Activated naive CD8-positive, alpha-beta T cell treated with anti-CD3 and anti-CD28 coated beads, Interleukin-2, amount 10 ng/mL, durations not matched to agents 7 days and 5 days (primary cell): ENCODE data around the gene RPUSD2. TPM values are rescaled to one million over a fixed set of nuclear protein-coding genes. Genes with fewer than 3 reads are reported as not detected.
A peak's percentile ranks its signal among the peaks of the same experiment; 100 is the strongest.
"Not testable (repeated sequence)": the region's sequence is repeated elsewhere in the genome, so short reads cannot be mapped to it uniquely, and the experiment has no call there.

ENCODE experiments used
- ATAC-seq: fragments of 150-1000 bp; cut with Tn5 transposase; one replicate; pipeline ENCODE4 v1.10.0; 2021; ENCODE audit warnings: low read depth, moderate library complexity
- POLR2A ChIA-PET: fragments of 350-600 bp; sonication (Branson Sonifier 250); formaldehyde crosslinking; loops from one replicate; lab custom pipeline; 2021; ENCODE audit warnings: antibody characterized with exemption; lab: Charles Lee
- DNase-seq: peaks from one replicate; pipeline ENCODE4 v3.0.0; 2021
- H3K27ac Mint-ChIP-seq: one replicate; pipeline ENCODE4 v1.8.0; 2022; ENCODE audit warnings: mild to moderate bottlenecking, mixed read lengths
- H3K27me3 Mint-ChIP-seq: one replicate; pipeline ENCODE4 v1.8.0; 2022; ENCODE audit warnings: mild to moderate bottlenecking, moderate library complexity, mixed read lengths
- H3K36me3 Mint-ChIP-seq: one replicate; pipeline ENCODE4 v1.8.0; 2021; ENCODE audit warnings: mild to moderate bottlenecking, mixed read lengths
- H3K4me1 Mint-ChIP-seq: one replicate; pipeline ENCODE4 v1.8.0; 2021; ENCODE audit warnings: mixed read lengths
- H3K4me3 Mint-ChIP-seq: one replicate; pipeline ENCODE4 v1.8.0; 2022; ENCODE audit warnings: mild to moderate bottlenecking, moderate library complexity, mixed read lengths
- H3K9me3 Mint-ChIP-seq: one replicate; pipeline ENCODE4 v1.8.0; 2021; ENCODE audit warnings: mixed read lengths
- total RNA-seq, 2 experiments: library from RNA; stranded (reverse); gene quantifications; one replicate each; pipeline ENCODE4 v1.2.3, GENCODE V29; 2021

RPUSD2 gene
- total RNA-seq, 2 experiments from 2014 or later: 15.8 to 17.7 TPM

- H3K27me3 Mint-ChIP-seq, ATAC-seq, H3K4me3 Mint-ChIP-seq, DNase-seq, H3K36me3 Mint-ChIP-seq, H3K9me3 Mint-ChIP-seq, H3K27ac Mint-ChIP-seq, H3K4me1 Mint-ChIP-seq, POLR2A ChIA-PET: not testable (repeated sequence)
Measured at GRCh38 chr15:40581796-40582195, 12.7 kb downstream of the RPUSD2 start.

GRCh38 chr15:40582726-40583246, 13.7 kb downstream of the RPUSD2 start:
- Mint-ChIP-seq H3K9me3 (peaks cover 1% of the 10 kb centered on the region), H3K27ac (peak overlapping the region; percentile 56), H3K4me3 (peak overlapping the region; percentile 4), H3K36me3 (peaks cover 4% of the 10 kb centered on the region), H3K27me3 (peaks cover 12% of the 10 kb centered on the region), H3K4me1 (peaks cover 5% of the 10 kb centered on the region)
- peak; percentile 30 for ATAC-seq
- DNase-seq: no peak
- POLR2A ChIA-PET: no interaction called here

- DNase-seq (no peak), ATAC-seq (no peak)
- Mint-ChIP-seq H3K9me3 (peaks cover 1% of the 10 kb centered on the region), H3K27me3 (peaks cover 17% of the 10 kb centered on the region), H3K27ac (no peak overlapping the region), H3K4me3 (no peak overlapping the region), H3K4me1 (peaks cover 5% of the 10 kb centered on the region), H3K36me3 (peaks cover 4% of the 10 kb centered on the region)
- POLR2A ChIA-PET: no interaction called here
Measured at GRCh38 chr15:40584191-40584590, 15.1 kb downstream of the RPUSD2 start.

GRCh38 chr15:40590667-40591050, 21.6 kb downstream of the RPUSD2 start:
- Mint-ChIP-seq H3K27me3 (peaks cover 20% of the 10 kb centered on the region), H3K4me3 (peak overlapping the region; percentile 83), H3K27ac (peak overlapping the region; percentile 69), H3K4me1 (peaks cover 20% of the 10 kb centered on the region), H3K9me3 (no peaks in the 10 kb centered on the region), H3K36me3 (peaks cover 4% of the 10 kb centered on the region)
- POLR2A ChIA-PET: interaction anchor here (0.6 to 3.0 kb wide), 4 partner anchors 21 to 179 kb away, joined by 3 to 18 read pairs (median 3); partner anchors contain the start of genes C15orf62, CCDC32 and RPUSD2
- DNase-seq (no peak), ATAC-seq (no peak)

- no peak for ATAC-seq
- no peak overlapping the region for H3K4me3 Mint-ChIP-seq
- no peaks in the 10 kb centered on the region for H3K9me3 Mint-ChIP-seq
- DNase-seq: no peak
- peaks cover 17% of the 10 kb centered on the region for H3K27me3 Mint-ChIP-seq
- H3K36me3 Mint-ChIP-seq: peaks cover 4% of the 10 kb centered on the region
- H3K4me1 Mint-ChIP-seq: peaks cover 23% of the 10 kb centered on the region
- no peak overlapping the region for H3K27ac Mint-ChIP-seq
- POLR2A ChIA-PET: interaction anchor here (0.6 to 3.0 kb wide), 4 partner anchors 22 to 178 kb away, joined by 3 to 18 read pairs (median 4); partner anchors contain the start of genes C15orf62, CCDC32 and RPUSD2
Measured at GRCh38 chr15:40591389-40591788, 22.3 kb downstream of the RPUSD2 start.

GRCh38 chr15:40593165-40593564, 24.1 kb downstream of the RPUSD2 start:
- POLR2A ChIA-PET: interaction anchor here (0.9 to 2.6 kb wide), 4 partner anchors 24 to 301 kb away, joined by 3 to 9 read pairs (median 4); partner anchors contain the start of genes CCDC32, RAD51 and RPUSD2
- peak overlapping the region; percentile 91 for H3K4me3 Mint-ChIP-seq
- peaks cover 29% of the 10 kb centered on the region for H3K4me1 Mint-ChIP-seq
- peaks cover 9% of the 10 kb centered on the region for H3K36me3 Mint-ChIP-seq
- H3K27me3 Mint-ChIP-seq: peaks cover 6% of the 10 kb centered on the region
- no peak for ATAC-seq
- H3K9me3 Mint-ChIP-seq: no peaks in the 10 kb centered on the region
- no peak overlapping the region for H3K27ac Mint-ChIP-seq
- no peak for DNase-seq

GRCh38 chr15:40593588-40594428, 24.7 kb downstream of the RPUSD2 start, which contains the start of gene KNL1:
Gene KNL1, plus strand, starts transcription at chr15:40594249. Its CDS starts 8,683 bp downstream, at chr15:40602932.
- Mint-ChIP-seq H3K36me3 (peaks cover 9% of the 10 kb centered on the region), H3K27me3 (peaks cover 6% of the 10 kb centered on the region), H3K4me3 (peak within 1 kb of the TSS; percentile 91), H3K9me3 (no peaks in the 10 kb centered on the region), H3K4me1 (peaks cover 29% of the 10 kb centered on the region), H3K27ac (peak within 1 kb of the TSS; percentile 97)
- DNase-seq (peak; percentile 88), ATAC-seq (peak; percentile 90)
- POLR2A ChIA-PET: interaction anchor here (0.9 to 2.6 kb wide), 6 partner anchors 13 to 739 kb away, joined by 3 to 9 read pairs (median 3); partner anchors contain the start of genes CCDC32, NUSAP1, OIP5 and RAD51

GRCh38 chr15:40594429-40594836, 25.3 kb downstream of the RPUSD2 start:
- Mint-ChIP-seq H3K36me3 (peaks cover 9% of the 10 kb centered on the region), H3K27me3 (peaks cover under 1% of the 10 kb centered on the region), H3K27ac (peak overlapping the region; percentile 97), H3K9me3 (no peaks in the 10 kb centered on the region), H3K4me3 (peak overlapping the region; percentile 91), H3K4me1 (peaks cover 29% of the 10 kb centered on the region)
- no peak for DNase-seq
- POLR2A ChIA-PET: interaction anchor here (0.7 to 2.6 kb wide), 7 partner anchors 12 to 738 kb away, joined by 3 to 9 read pairs (median 3); partner anchors contain the start of genes CCDC32, NUSAP1, OIP5 and RAD51
- ATAC-seq: peak; percentile 51

- peak overlapping the region; percentile 97 for H3K27ac Mint-ChIP-seq
- POLR2A ChIA-PET: interaction anchor here (0.7 to 2.6 kb wide), 6 partner anchors 11 to 738 kb away, joined by 3 to 9 read pairs (median 3); partner anchors contain the start of genes CCDC32, NUSAP1, OIP5 and RAD51
Measured at GRCh38 chr15:40595219-40595618, 26.1 kb downstream of the RPUSD2 start.

GRCh38 chr15:40595773-40596172, 26.7 kb downstream of the RPUSD2 start:
- Mint-ChIP-seq H3K4me3 (peak overlapping the region; percentile 55), H3K9me3 (no peaks in the 10 kb centered on the region), H3K36me3 (peaks cover 9% of the 10 kb centered on the region)

More at GRCh38 chr15:40595219-40595618, 26.1 kb downstream of the RPUSD2 start:
- DNase-seq (no peak), ATAC-seq (no peak)
- Mint-ChIP-seq H3K27me3 (no peaks in the 10 kb centered on the region), H3K4me3 (peak overlapping the region; percentile 91), H3K9me3 (no peaks in the 10 kb centered on the region), H3K36me3 (peaks cover 9% of the 10 kb centered on the region), H3K4me1 (peaks cover 25% of the 10 kb centered on the region)

GRCh38 chr15:40597024-40597423, 27.9 kb downstream of the RPUSD2 start:
- POLR2A ChIA-PET: no interaction called here
- H3K4me1 Mint-ChIP-seq: peaks cover 21% of the 10 kb centered on the region

More at GRCh38 chr15:40595773-40596172, 26.7 kb downstream of the RPUSD2 start:
- H3K27ac Mint-ChIP-seq: no peak overlapping the region
- no peak for ATAC-seq
- no peak for DNase-seq
- H3K27me3 Mint-ChIP-seq: no peaks in the 10 kb centered on the region
- H3K4me1 Mint-ChIP-seq: peaks cover 21% of the 10 kb centered on the region
- POLR2A ChIA-PET: interaction anchor here (1.1 kb wide), 1 partner anchor 28 kb away, joined by 3 read pairs; no protein-coding TSS in a partner anchor

GRCh38 chr15:40598126-40598525, 29.0 kb downstream of the RPUSD2 start:
- POLR2A ChIA-PET: interaction anchor here (0.6 to 1.2 kb wide), 2 partner anchors 8 to 29 kb away, joined by 3 read pairs; partner anchors contain the start of gene RPUSD2
- H3K9me3 Mint-ChIP-seq: no peaks in the 10 kb centered on the region

More at GRCh38 chr15:40597024-40597423, 27.9 kb downstream of the RPUSD2 start:
- H3K36me3 Mint-ChIP-seq: peaks cover 9% of the 10 kb centered on the region
- H3K27me3 Mint-ChIP-seq: no peaks in the 10 kb centered on the region
- no peaks in the 10 kb centered on the region for H3K9me3 Mint-ChIP-seq
- no peak overlapping the region for H3K4me3 Mint-ChIP-seq
- no peak for DNase-seq
- no peak for ATAC-seq
- H3K27ac Mint-ChIP-seq: no peak overlapping the region

GRCh38 chr15:40598672-40599071, 29.6 kb downstream of the RPUSD2 start:
- H3K27ac Mint-ChIP-seq: no peak overlapping the region
- POLR2A ChIA-PET: interaction anchor here (1.2 kb wide), 1 partner anchor 29 kb away, joined by 3 read pairs; the partner anchor contains the start of gene RPUSD2

More at GRCh38 chr15:40598126-40598525, 29.0 kb downstream of the RPUSD2 start:
- DNase-seq (no peak), ATAC-seq (no peak)
- H3K36me3 Mint-ChIP-seq: peaks cover 14% of the 10 kb centered on the region
- no peak overlapping the region for H3K27ac Mint-ChIP-seq
- no peak overlapping the region for H3K4me3 Mint-ChIP-seq
- peaks cover 19% of the 10 kb centered on the region for H3K4me1 Mint-ChIP-seq
- no peaks in the 10 kb centered on the region for H3K27me3 Mint-ChIP-seq

More at GRCh38 chr15:40598672-40599071, 29.6 kb downstream of the RPUSD2 start:
- H3K36me3 Mint-ChIP-seq: peaks cover 16% of the 10 kb centered on the region
- H3K9me3 Mint-ChIP-seq: no peaks in the 10 kb centered on the region
- no peak for DNase-seq
- H3K4me1 Mint-ChIP-seq: peaks cover 16% of the 10 kb centered on the region
- no peaks in the 10 kb centered on the region for H3K27me3 Mint-ChIP-seq
- no peak overlapping the region for H3K4me3 Mint-ChIP-seq
- ATAC-seq: no peak
